RWPE1 (cell line): Measurements from ENCODE around the gene RDH13.
A peak's percentile ranks its signal among the peaks of the same experiment; 100 is the strongest.
"Not testable (repeated sequence)": the region's sequence is repeated elsewhere in the genome, so short reads cannot be mapped to it uniquely, and the experiment has no call there.

Experiments used
- CTCF ChIA-PET: fragments of 350-600 bp; sonication (Branson Sonifier 250); formaldehyde crosslinking; extraction: SDS; loops from one replicate; lab custom pipeline; 2021; lab: Yijun Ruan, JAX
- POLR2A ChIA-PET: fragments of 400-600 bp; formaldehyde crosslinking; extraction: SDS; loops from one replicate; lab custom pipeline; 2020; ENCODE audit warnings: antibody characterized with exemption; ENCODE audit not compliant: low non-redundant PET; lab: Yijun Ruan, JAX
- DNase-seq: peaks from one replicate; pipeline ENCODE4 v3.0.0; 2012; ENCODE audit warnings: low spot score
- H3K27ac ChIP-seq: fragments of 450-650 bp; 2 replicates; pipeline ENCODE4 v1.5.1; 2017
- TF ChIP-seq, protein P1 (sequence below): fragments of 450-650 bp; conservative IDR thresholded peaks from 2 replicates; pipeline ENCODE4 v1.5.1; 2017; ENCODE audit warnings: low read depth, mild to moderate bottlenecking

RDH13 gene

DNA sequence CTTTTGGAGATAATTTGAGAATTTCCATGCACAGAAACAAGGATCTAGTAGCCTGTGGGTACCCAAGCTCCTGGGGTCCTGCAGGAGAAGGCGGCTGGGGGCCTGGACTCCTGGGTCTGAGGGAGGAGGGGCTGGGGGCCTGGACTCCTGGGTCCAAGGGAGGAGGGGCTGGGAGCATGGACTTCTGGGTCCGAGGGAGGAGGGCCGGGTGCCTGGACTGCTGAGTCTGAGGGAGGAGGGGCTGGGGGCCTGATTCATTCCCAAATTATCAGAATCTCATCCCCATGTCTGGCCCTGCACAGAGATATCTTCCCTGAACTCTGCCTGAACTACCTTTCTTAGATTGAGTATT lies 520 bp upstream of the RDH13 start:
- POLR2A ChIA-PET, result no interaction called here
- TF ChIP-seq, protein P1, sequence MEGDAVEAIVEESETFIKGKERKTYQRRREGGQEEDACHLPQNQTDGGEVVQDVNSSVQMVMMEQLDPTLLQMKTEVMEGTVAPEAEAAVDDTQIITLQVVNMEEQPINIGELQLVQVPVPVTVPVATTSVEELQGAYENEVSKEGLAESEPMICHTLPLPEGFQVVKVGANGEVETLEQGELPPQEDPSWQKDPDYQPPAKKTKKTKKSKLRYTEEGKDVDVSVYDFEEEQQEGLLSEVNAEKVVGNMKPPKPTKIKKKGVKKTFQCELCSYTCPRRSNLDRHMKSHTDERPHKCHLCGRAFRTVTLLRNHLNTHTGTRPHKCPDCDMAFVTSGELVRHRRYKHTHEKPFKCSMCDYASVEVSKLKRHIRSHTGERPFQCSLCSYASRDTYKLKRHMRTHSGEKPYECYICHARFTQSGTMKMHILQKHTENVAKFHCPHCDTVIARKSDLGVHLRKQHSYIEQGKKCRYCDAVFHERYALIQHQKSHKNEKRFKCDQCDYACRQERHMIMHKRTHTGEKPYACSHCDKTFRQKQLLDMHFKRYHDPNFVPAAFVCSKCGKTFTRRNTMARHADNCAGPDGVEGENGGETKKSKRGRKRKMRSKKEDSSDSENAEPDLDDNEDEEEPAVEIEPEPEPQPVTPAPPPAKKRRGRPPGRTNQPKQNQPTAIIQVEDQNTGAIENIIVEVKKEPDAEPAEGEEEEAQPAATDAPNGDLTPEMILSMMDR, result no peak
- no peak for DNase-seq
- CTCF ChIA-PET, result no interaction called here
- H3K27ac ChIP-seq, result peak overlapping the region; percentile 74

DNA sequence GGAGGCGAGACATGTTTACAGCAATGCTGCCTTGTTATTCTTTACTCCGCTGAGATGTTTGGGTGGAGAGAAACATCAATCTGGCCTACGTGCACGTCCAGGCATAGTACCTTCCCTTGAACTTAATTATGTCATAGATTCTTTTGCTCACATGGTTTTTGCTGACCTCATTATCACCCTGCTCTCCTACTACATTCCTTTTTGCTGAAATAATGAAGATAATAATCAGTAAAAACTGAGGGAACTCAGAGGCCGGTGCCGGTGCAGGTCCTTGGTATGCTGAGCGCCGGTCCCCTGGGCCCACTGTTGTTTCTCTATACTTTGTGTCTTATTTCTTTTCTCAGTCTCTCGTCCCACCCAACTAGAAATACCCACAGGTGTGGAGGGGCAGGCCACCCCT lies 2.7 kb downstream of the RDH13 start:
- CTCF ChIA-PET, DNase-seq, POLR2A ChIA-PET: not testable (repeated sequence)
- peak overlapping the region; percentile 27; the same call in 1 of the 2 replicates for H3K27ac ChIP-seq

DNA sequence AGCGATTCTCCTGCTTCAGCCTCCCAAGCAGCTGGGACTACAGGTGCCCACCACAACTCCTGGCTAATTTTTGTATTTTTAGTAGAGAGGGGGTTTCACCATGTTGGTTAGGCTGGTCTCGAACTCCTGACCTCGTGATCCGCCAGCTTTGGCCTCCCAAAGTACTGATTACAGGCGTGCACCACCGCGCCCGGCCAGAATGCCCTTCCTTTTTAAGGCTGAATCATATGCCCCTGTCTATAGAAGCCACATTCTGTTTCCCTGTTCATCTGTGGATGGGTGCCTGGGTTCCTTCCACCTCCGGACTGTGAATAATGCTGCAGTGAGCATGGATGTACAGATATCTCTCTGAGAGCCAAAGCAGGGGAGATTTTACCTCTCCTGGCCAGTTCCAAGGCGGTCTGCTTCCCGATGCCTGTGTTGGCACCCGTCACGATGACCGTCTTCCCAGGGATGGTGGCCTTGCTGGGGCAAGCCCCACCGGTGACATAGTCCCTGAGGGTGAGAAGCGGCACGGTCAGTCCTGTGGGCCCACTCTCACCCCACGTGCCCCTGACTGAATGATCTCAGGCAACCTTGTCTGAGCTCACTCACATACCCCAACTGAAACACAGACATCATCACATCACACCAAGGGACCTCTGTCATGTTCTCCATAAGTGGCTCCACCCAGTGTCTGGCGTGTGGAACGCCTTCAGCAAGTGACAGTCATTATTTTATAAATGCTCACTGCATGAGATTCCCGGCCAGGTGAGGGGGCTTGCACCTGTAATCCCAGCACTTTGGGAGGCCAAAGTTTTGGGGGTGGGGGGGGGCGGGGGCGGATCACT lies 4.0 kb downstream of the RDH13 start:
- H3K27ac ChIP-seq, result peak overlapping the region; percentile 12
- POLR2A ChIA-PET, result no interaction called here
- TF ChIP-seq, protein P1, result no peak
- CTCF ChIA-PET, result no interaction called here
- DNase-seq, result no peak

DNA sequence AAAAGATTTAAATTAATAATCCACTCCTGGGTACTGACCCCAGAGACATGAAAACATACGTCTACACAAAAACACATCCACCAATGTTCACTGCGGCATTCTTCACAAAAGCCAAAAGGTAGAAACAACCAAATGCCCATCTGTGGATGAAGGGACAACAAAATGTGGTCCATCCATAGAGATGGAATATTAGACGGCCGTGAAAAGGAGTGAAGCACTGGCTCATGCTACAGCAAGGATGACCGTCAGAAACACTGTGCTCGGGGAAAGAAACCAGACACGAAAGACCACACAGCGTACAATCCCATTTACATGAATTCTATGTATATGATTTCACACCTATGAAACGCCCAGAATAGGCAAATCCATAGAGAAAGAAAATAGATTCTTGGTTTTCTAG lies 6.1 kb downstream of the RDH13 start:
- CTCF ChIA-PET, result no interaction called here

DNA sequence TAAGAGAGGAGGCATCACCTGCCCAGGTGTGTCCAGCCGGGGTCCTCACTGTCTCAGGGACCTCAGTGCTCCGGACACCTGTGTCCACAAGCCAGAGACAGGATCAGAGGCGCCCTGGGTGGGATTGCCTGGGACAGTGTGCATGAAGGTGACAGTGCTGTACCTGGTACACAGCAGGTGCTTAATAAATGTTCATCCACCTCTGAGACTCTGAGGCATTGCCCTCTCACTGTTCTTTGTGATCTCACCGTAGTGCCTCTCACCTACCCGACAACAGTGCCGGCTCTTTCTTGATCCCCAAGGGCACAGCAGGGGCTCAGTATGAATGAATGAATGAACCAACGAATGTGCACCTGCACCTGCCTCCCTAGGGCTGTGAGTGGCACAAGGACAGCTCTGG lies 9.2 kb downstream of the RDH13 start:
- H3K27ac ChIP-seq, result no peak overlapping the region
- ChIA-PET CTCF (interaction anchor here (0.7 kb wide), 1 partner anchor 63 kb away, joined by 5 read pairs; no protein-coding TSS in a partner anchor), POLR2A (no interaction called here)
- DNase-seq, result no peak
- TF ChIP-seq, protein P1, result no peak

More for the DNA sequence above, 6.1 kb downstream of the RDH13 start:
- TF ChIP-seq, protein P1, result no peak
- no peak for DNase-seq
- POLR2A ChIA-PET, result no interaction called here
- H3K27ac ChIP-seq, result no peak overlapping the region

DNA sequence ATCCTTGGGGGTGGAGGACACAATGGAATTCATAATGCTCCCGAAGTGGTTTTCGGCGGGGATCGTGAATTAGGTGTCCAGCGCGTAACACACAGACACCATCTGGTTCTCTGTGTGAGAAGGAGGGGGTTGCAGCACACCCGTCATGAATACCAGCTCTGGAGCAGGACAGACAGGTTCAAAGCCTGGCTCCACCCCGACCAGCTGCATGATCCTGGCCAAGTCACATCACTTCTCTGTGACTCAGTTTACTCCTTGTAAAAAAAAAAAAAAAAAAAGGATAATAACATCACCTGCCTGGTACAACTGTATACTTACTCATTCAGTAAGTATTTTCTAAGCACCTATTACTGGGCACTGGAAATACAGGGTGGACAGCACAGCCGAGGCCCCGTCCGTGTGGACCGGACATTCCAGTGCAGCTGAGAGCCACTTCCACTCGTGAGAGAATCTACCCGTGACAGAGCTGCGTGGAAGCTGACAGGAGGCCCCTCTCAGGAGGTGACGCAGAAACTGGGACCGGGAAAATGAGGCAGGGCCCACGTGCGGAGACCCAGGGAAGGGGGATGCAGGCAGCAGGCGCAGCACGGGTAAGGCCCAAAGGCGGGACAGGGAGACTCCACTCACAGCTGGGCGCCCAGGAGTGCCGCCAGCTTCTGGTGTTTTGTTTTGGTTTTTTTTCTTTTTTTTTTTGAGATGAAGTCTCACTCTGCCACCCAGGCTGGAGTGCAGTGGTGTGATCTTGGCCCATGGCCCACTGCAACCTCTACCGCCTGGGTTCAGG lies 12.0 kb downstream of the RDH13 start:
- CTCF ChIA-PET, result interaction anchor here (0.6 to 0.7 kb wide), 2 partner anchors 37 to 660 kb away, joined by 3 read pairs; no protein-coding TSS in a partner anchor
- no peak overlapping the region for H3K27ac ChIP-seq
- POLR2A ChIA-PET, result no interaction called here
- no peak for DNase-seq
- TF ChIP-seq, protein P1, result no peak
